GM21825 (cell line): ENCODE data around the gene KIF11.
"Not testable (repeated sequence)": the region's sequence is repeated elsewhere in the genome, so short reads cannot be mapped to it uniquely, and the experiment has no call there.

Experiments used
- ATAC-seq: cut with Tn5 transposase; IDR thresholded peaks from one replicate; pipeline ENCODE4 v1.9.1; 2021; ENCODE audit warnings: mild to moderate bottlenecking, moderate library complexity; ENCODE audit not compliant: unreplicated experiment

Gene KIF11

GRCh38 chr10:92592761-92593618 is at the start of gene KIF11:
KIF11 (plus strand) TSS chr10:92593130; CDS start chr10:92593376, 246 bp downstream.
- ATAC-seq, result peak; percentile 66

GRCh38 chr10:92544296-92544695 is 48.6 kb upstream of the KIF11 start:
- ATAC-seq, result no peak

GRCh38 chr10:92545556-92545955 is 47.4 kb upstream of the KIF11 start:
- ATAC-seq, result no peak

GRCh38 chr10:92547676-92548075 is 45.3 kb upstream of the KIF11 start:
- no peak for ATAC-seq

- ATAC-seq, result no peak
These were observed 42.0 kb upstream of the KIF11 start for GRCh38 chr10:92550924-92551323.

GRCh38 chr10:92552310-92552709 is 40.6 kb upstream of the KIF11 start:
- ATAC-seq, result no peak

- ATAC-seq, result no peak
These were observed 39.0 kb upstream of the KIF11 start for GRCh38 chr10:92553959-92554358.

GRCh38 chr10:92559046-92559445 is 33.9 kb upstream of the KIF11 start:
- ATAC-seq, result no peak

- ATAC-seq, result no peak
These were observed 30.5 kb upstream of the KIF11 start for GRCh38 chr10:92562424-92562823.

GRCh38 chr10:92567952-92568600 is 24.9 kb upstream of the KIF11 start:
- ATAC-seq, result peak; percentile 50

- ATAC-seq, result no peak
These were observed 23.9 kb upstream of the KIF11 start for GRCh38 chr10:92569071-92569470.

GRCh38 chr10:92569663-92570062 is 23.3 kb upstream of the KIF11 start:
- not testable (repeated sequence) for ATAC-seq

GRCh38 chr10:92571649-92572048 is 21.3 kb upstream of the KIF11 start:
- no peak for ATAC-seq

GRCh38 chr10:92572362-92573090 is 20.4 kb upstream of the KIF11 start:
- no peak for ATAC-seq

- no peak for ATAC-seq
These were observed 19.7 kb upstream of the KIF11 start for GRCh38 chr10:92573091-92573797.

- peak; percentile 68 for ATAC-seq
These were observed 19.0 kb upstream of the KIF11 start, which contains the start of gene IDE for GRCh38 chr10:92573798-92574547. IDE (minus strand) TSS chr10:92574093; CDS start chr10:92574019, 74 bp downstream.

- ATAC-seq, result peak; percentile 13
These were observed 18.2 kb upstream of the KIF11 start for GRCh38 chr10:92574548-92575261.

- no peak for ATAC-seq
These were observed 17.0 kb upstream of the KIF11 start for GRCh38 chr10:92575961-92576360.

- not testable (repeated sequence) for ATAC-seq
These were observed 10.6 kb upstream of the KIF11 start for GRCh38 chr10:92582347-92582746.
